ENCODE measurements around the gene CHRM1. TPM values are rescaled to one million over a fixed set of nuclear protein-coding genes. Genes with fewer than 3 reads are reported as not detected.

The CHRM1 gene
- total RNA-seq, 6 experiments from 2014 or later = not detected

- Histone ChIP-seq H3K27ac (no peak overlapping the region), H3K36me3 (no peaks in the 10 kb centered on the region), H3K4me3 (no peak overlapping the region), H3K4me1 (peaks cover 0 to 14% (median 4%) of the 10 kb centered on the region in 4 donors), H3K27me3 (peaks cover 0 to 28% of the 10 kb centered on the region in 2 donors), H3K9me3 (no peaks in the 10 kb centered on the region)
- DNase-seq (no peak), ATAC-seq (no peak)
- TF ChIP-seq POLR2A (IDR thresholded peaks at IDR 0.05) (no peak), CTCF (IDR thresholded peaks at IDR 0.05) (no peak)
- 36% methylated on average over 8 of the region's 14 CpGs for WGBS (ENCODE audit: insufficient coverage, low coverage, low lambda C conversion rate, missing lambda C conversion rate)
- intact Hi-C loops (cut with DNase I) = no loop called here
These were observed 4.1 kb upstream of the CHRM1 start for GRCh38 chr11:62925308-62925707.

GRCh38 chr11:62923601-62924411, 2.6 kb upstream of the CHRM1 start:
- no peak for ATAC-seq
- intact Hi-C loops (cut with DNase I) = no loop called here
- peaks cover 0 to 28% of the 10 kb centered on the region in 2 donors for H3K27me3 ChIP-seq
- no peak overlapping the region for H3K27ac ChIP-seq
- no peaks in the 10 kb centered on the region for H3K36me3 ChIP-seq
- H3K9me3 ChIP-seq = no peaks in the 10 kb centered on the region
- TF ChIP-seq CTCF (IDR thresholded peaks at IDR 0.05) (no peak), POLR2A (IDR thresholded peaks at IDR 0.05) (no peak)
- no peak for DNase-seq
- peaks cover 0 to 14% (median 4%) of the 10 kb centered on the region in 4 donors for H3K4me1 ChIP-seq
- WGBS (ENCODE audit: insufficient coverage, low coverage, low lambda C conversion rate, missing lambda C conversion rate) = 8% methylated on average over 23 of the region's 52 CpGs
- no peak overlapping the region for H3K4me3 ChIP-seq

GRCh38 chr11:62922653-62923431, 1.7 kb upstream of the CHRM1 start:
- intact Hi-C loops (cut with DNase I) = no loop called here
- H3K9me3 ChIP-seq = no peaks in the 10 kb centered on the region
- WGBS (ENCODE audit: insufficient coverage, low coverage, low lambda C conversion rate, missing lambda C conversion rate) = 58% methylated on average over 7 of the region's 24 CpGs
- no peak overlapping the region for H3K4me3 ChIP-seq
- no peak for DNase-seq
- peak in 1 of 4 donors; percentile 20 for ATAC-seq
- peaks cover 0 to 28% of the 10 kb centered on the region in 2 donors for H3K27me3 ChIP-seq
- no peaks in the 10 kb centered on the region for H3K36me3 ChIP-seq
- H3K4me1 ChIP-seq = peaks cover 0 to 14% (median 4%) of the 10 kb centered on the region in 4 donors
- TF ChIP-seq CTCF (IDR thresholded peaks at IDR 0.05) (peak in 2 of 4 donors; percentile 7 to 18), POLR2A (IDR thresholded peaks at IDR 0.05) (no peak)
- no peak overlapping the region for H3K27ac ChIP-seq

- intact Hi-C loops (cut with DNase I) = no loop called here
- Histone ChIP-seq H3K9me3 (no peaks in the 10 kb centered on the region), H3K27ac (no peak overlapping the region), H3K36me3 (no peaks in the 10 kb centered on the region), H3K4me3 (no peak overlapping the region), H3K4me1 (peaks cover 0 to 14% (median 4%) of the 10 kb centered on the region in 4 donors), H3K27me3 (peaks cover 0 to 26% of the 10 kb centered on the region in 2 donors)
- WGBS (ENCODE audit: insufficient coverage, low coverage, low lambda C conversion rate, missing lambda C conversion rate) = 41% methylated on average over 3 of the region's 4 CpGs
- DNase-seq (no peak), ATAC-seq (no peak)
- TF ChIP-seq POLR2A (IDR thresholded peaks at IDR 0.05) (no peak), CTCF (IDR thresholded peaks at IDR 0.05) (no peak)
These were observed 1.0 kb upstream of the CHRM1 start for GRCh38 chr11:62922189-62922589.
